ENCODE measurements around the gene RPL15. TPM values are rescaled to one million over a fixed set of nuclear protein-coding genes. Genes with fewer than 3 reads are reported as not detected.
"Not testable (repeated sequence)": the region's sequence is repeated elsewhere in the genome, so short reads cannot be mapped to it uniquely, and the experiment has no call there.

Gene RPL15
- polyA plus RNA-seq, 1 donor (not counting 4 experiments of a cell fraction or from before 2014, with no cell fraction given) = 3,052 TPM

GRCh38 chr3:23867838-23868237 lies 49.1 kb upstream of the RPL15 start:
- no peaks in the 10 kb centered on the region for H3K9me3 ChIP-seq (ENCODE audit: control insufficient read depth, low read depth, low read length)
- H3K9ac ChIP-seq (ENCODE audit: control insufficient read depth, extremely low read depth, insufficient read depth, low read length) = no peak overlapping the region
- peaks cover 24% of the 10 kb centered on the region for H3K79me2 ChIP-seq (ENCODE audit: control insufficient read depth, insufficient read depth, low read length)
- no peaks in the 10 kb centered on the region for H3K27me3 ChIP-seq (ENCODE audit: control insufficient read depth, extremely low read depth, insufficient read depth, low read length)
- H4K20me1 ChIP-seq (ENCODE audit: control insufficient read depth, extremely low read depth, insufficient read depth, low read length) = peaks cover 2% of the 10 kb centered on the region
- no peaks in the 10 kb centered on the region for H3K9me1 ChIP-seq (ENCODE audit: control insufficient read depth, extremely low read depth, insufficient read depth, low read length)
- no peak overlapping the region for H3K27ac ChIP-seq (ENCODE audit: control insufficient read depth, insufficient read depth, low read length)
- H3K4me1 ChIP-seq (ENCODE audit: control insufficient read depth, extremely low read depth, insufficient read depth, low read length) = no peaks in the 10 kb centered on the region
- no peak overlapping the region for H3K4me2 ChIP-seq (ENCODE audit: control insufficient read depth, extremely low read depth, insufficient read depth, low read depth, low read length)
- dilution Hi-C loops (cut with MboI; ENCODE audit: extremely low pct_ligation_motif_present, low sequenced_read_pairs) = no loop called here
- TF ChIP-seq EZH2 (IDR thresholded peaks at IDR 0.05; ENCODE audit: low read length) (no peak), CTCF (optimal IDR thresholded peaks at IDR 0.05 in 1 of 3, IDR thresholded peaks at IDR 0.05 in 1 of 3, conservative IDR thresholded peaks at IDR 0.05 in 1 of 3; ENCODE audit: extremely low read depth in 1 of 3, insufficient read depth in 2 of 3, low read length in 3 of 3) (no peak)
- FAIRE-seq (no peak), DNase-seq (ENCODE audit: low read depth, low spot score) (no peak)
- H3K36me3 ChIP-seq (ENCODE audit: control insufficient read depth in 2 of 2, extremely low read depth in 1 of 2, insufficient read depth in 2 of 2, low read length in 2 of 2) = peaks cover 0 to 2% of the 10 kb centered on the region in 2 experiments
- no peak overlapping the region for H2AFZ ChIP-seq (ENCODE audit: control insufficient read depth, low read length)
- H3K4me3 ChIP-seq (ENCODE audit: control insufficient read depth in 2 of 3, extremely low read depth in 1 of 3, insufficient read depth in 2 of 3, low read depth in 1 of 3, low read length in 3 of 3) = no peak overlapping the region

GRCh38 chr3:23869977-23870662 lies 46.8 kb upstream of the RPL15 start:
- Histone ChIP-seq H2AFZ (ENCODE audit: control insufficient read depth, low read length) (no peak overlapping the region), H3K36me3 (ENCODE audit: control insufficient read depth in 2 of 2, extremely low read depth in 1 of 2, insufficient read depth in 2 of 2, low read length in 2 of 2) (peaks cover 0 to 2% of the 10 kb centered on the region in 2 experiments), H3K27me3 (ENCODE audit: control insufficient read depth, extremely low read depth, insufficient read depth, low read length) (no peaks in the 10 kb centered on the region), H3K4me1 (ENCODE audit: control insufficient read depth, extremely low read depth, insufficient read depth, low read length) (peaks cover 16% of the 10 kb centered on the region), H3K9ac (ENCODE audit: control insufficient read depth, extremely low read depth, insufficient read depth, low read length) (no peak overlapping the region), H4K20me1 (ENCODE audit: control insufficient read depth, extremely low read depth, insufficient read depth, low read length) (peaks cover 2% of the 10 kb centered on the region), H3K9me3 (ENCODE audit: control insufficient read depth, low read depth, low read length) (no peaks in the 10 kb centered on the region), H3K27ac (ENCODE audit: control insufficient read depth, insufficient read depth, low read length) (no peak overlapping the region), H3K9me1 (ENCODE audit: control insufficient read depth, extremely low read depth, insufficient read depth, low read length) (no peaks in the 10 kb centered on the region), H3K4me3 (ENCODE audit: control insufficient read depth in 2 of 3, extremely low read depth in 1 of 3, insufficient read depth in 2 of 3, low read depth in 1 of 3, low read length in 3 of 3) (no peak overlapping the region), H3K4me2 (ENCODE audit: control insufficient read depth, extremely low read depth, insufficient read depth, low read depth, low read length) (no peak overlapping the region), H3K79me2 (ENCODE audit: control insufficient read depth, insufficient read depth, low read length) (peaks cover 30% of the 10 kb centered on the region)
- TF ChIP-seq EZH2 (IDR thresholded peaks at IDR 0.05; ENCODE audit: low read length) = no peak
- no peak for TF ChIP-seq CTCF (optimal IDR thresholded peaks at IDR 0.05 in 1 of 3, IDR thresholded peaks at IDR 0.05 in 1 of 3, conservative IDR thresholded peaks at IDR 0.05 in 1 of 3; ENCODE audit: extremely low read depth in 1 of 3, insufficient read depth in 2 of 3, low read length in 3 of 3)
- dilution Hi-C loops (cut with MboI; ENCODE audit: extremely low pct_ligation_motif_present, low sequenced_read_pairs) = no loop called here
- DNase-seq (ENCODE audit: low read depth, low spot score) (no peak), FAIRE-seq (no peak)

- dilution Hi-C loops (cut with MboI; ENCODE audit: extremely low pct_ligation_motif_present, low sequenced_read_pairs); H3K9me3 ChIP-seq (ENCODE audit: control insufficient read depth, low read depth, low read length); H4K20me1 ChIP-seq (ENCODE audit: control insufficient read depth, extremely low read depth, insufficient read depth, low read length); H3K36me3 ChIP-seq (ENCODE audit: control insufficient read depth in 2 of 2, extremely low read depth in 1 of 2, insufficient read depth in 2 of 2, low read length in 2 of 2); H3K27me3 ChIP-seq (ENCODE audit: control insufficient read depth, extremely low read depth, insufficient read depth, low read length); H3K4me3 ChIP-seq (ENCODE audit: control insufficient read depth in 2 of 3, extremely low read depth in 1 of 3, insufficient read depth in 2 of 3, low read depth in 1 of 3, low read length in 3 of 3); H3K27ac ChIP-seq (ENCODE audit: control insufficient read depth, insufficient read depth, low read length); H3K4me2 ChIP-seq (ENCODE audit: control insufficient read depth, extremely low read depth, insufficient read depth, low read depth, low read length); FAIRE-seq; H3K9me1 ChIP-seq (ENCODE audit: control insufficient read depth, extremely low read depth, insufficient read depth, low read length); H2AFZ ChIP-seq (ENCODE audit: control insufficient read depth, low read length); H3K9ac ChIP-seq (ENCODE audit: control insufficient read depth, extremely low read depth, insufficient read depth, low read length); DNase-seq (ENCODE audit: low read depth, low spot score): not testable (repeated sequence)
- peaks cover 31% of the 10 kb centered on the region for H3K79me2 ChIP-seq (ENCODE audit: control insufficient read depth, insufficient read depth, low read length)
- H3K4me1 ChIP-seq (ENCODE audit: control insufficient read depth, extremely low read depth, insufficient read depth, low read length) = peaks cover 16% of the 10 kb centered on the region
Measured at GRCh38 chr3:23870663-23871043, 46.3 kb upstream of the RPL15 start.

GRCh38 chr3:23871361-23871760 lies 45.6 kb upstream of the RPL15 start:
- H3K4me2 ChIP-seq (ENCODE audit: control insufficient read depth, extremely low read depth, insufficient read depth, low read depth, low read length); H3K36me3 ChIP-seq (ENCODE audit: control insufficient read depth in 2 of 2, extremely low read depth in 1 of 2, insufficient read depth in 2 of 2, low read length in 2 of 2); FAIRE-seq; H3K9me1 ChIP-seq (ENCODE audit: control insufficient read depth, extremely low read depth, insufficient read depth, low read length); DNase-seq (ENCODE audit: low read depth, low spot score); H2AFZ ChIP-seq (ENCODE audit: control insufficient read depth, low read length); H3K27me3 ChIP-seq (ENCODE audit: control insufficient read depth, extremely low read depth, insufficient read depth, low read length); dilution Hi-C loops (cut with MboI; ENCODE audit: extremely low pct_ligation_motif_present, low sequenced_read_pairs); H3K4me3 ChIP-seq (ENCODE audit: control insufficient read depth in 2 of 3, extremely low read depth in 1 of 3, insufficient read depth in 2 of 3, low read depth in 1 of 3, low read length in 3 of 3); H3K9ac ChIP-seq (ENCODE audit: control insufficient read depth, extremely low read depth, insufficient read depth, low read length); H3K27ac ChIP-seq (ENCODE audit: control insufficient read depth, insufficient read depth, low read length); H3K9me3 ChIP-seq (ENCODE audit: control insufficient read depth, low read depth, low read length); H4K20me1 ChIP-seq (ENCODE audit: control insufficient read depth, extremely low read depth, insufficient read depth, low read length): not testable (repeated sequence)
- Histone ChIP-seq H3K4me1 (ENCODE audit: control insufficient read depth, extremely low read depth, insufficient read depth, low read length) (peaks cover 16% of the 10 kb centered on the region), H3K79me2 (ENCODE audit: control insufficient read depth, insufficient read depth, low read length) (peaks cover 30% of the 10 kb centered on the region)
